Stomach (tissue), 9 donors: ENCODE results near the gene GTF2B. TPM values are rescaled to one million over a fixed set of nuclear protein-coding genes. Genes with fewer than 3 reads are reported as not detected.
"Not testable (repeated sequence)": the region's sequence is repeated elsewhere in the genome, so short reads cannot be mapped to it uniquely, and the experiment has no call there.

Source experiments
- DNase-seq, 2 donors: peaks; one replicate each; pipeline versions ENCODE4 v3.0.0 to v3.0.0-alpha.2; 2013 to 2019
- H3K27ac ChIP-seq, 5 donors: fragments of 200-600 bp in 4 of 5; sonication (generic) in 4 of 5; one replicate each; pipeline ENCODE4 v1.5.1; 2013 to 2019; ENCODE audit warnings: mild to moderate bottlenecking in 1 of 5, moderate library complexity in 1 of 5
- H3K27me3 ChIP-seq, 3 donors: fragments of 200-600 bp; sonication (generic); one replicate each; pipeline ENCODE4 v1.5.1; 2017 to 2019; ENCODE audit warnings: mixed run types in 1 of 3
- H3K36me3 ChIP-seq, 4 donors: fragments of 200-600 bp; sonication (generic); 1 replicate in 3 of 4; 2 replicates in 1 of 4; pipeline ENCODE4 v1.5.1; 2016 to 2019
- H3K4me1 ChIP-seq, 4 donors: fragments of 200-600 bp; sonication (generic); one replicate each; pipeline ENCODE4 v1.5.1; 2016 to 2019
- H3K4me3 ChIP-seq, 4 donors: fragments of 200-600 bp; sonication (generic) in 3 of 4; one replicate each; pipeline ENCODE4 v1.5.1; 2016 to 2019; ENCODE audit warnings: mild to moderate bottlenecking in 1 of 4
- H3K9me3 ChIP-seq, 4 donors: fragments of 200-600 bp; sonication (generic); one replicate each; pipeline ENCODE4 v1.5.1; 2016 to 2019
- EP300 ChIP-seq: sonication (generic); formaldehyde crosslinking; IDR thresholded peaks from one replicate; pipeline ENCODE4 v1.6.1; 2017; ENCODE audit warnings: antibody characterized with exemption
- POLR2A ChIP-seq, 4 donors: fragments of 450-650 bp; IDR thresholded peaks; one replicate each; pipeline ENCODE4 v1.6.1; 2016; ENCODE audit warnings: antibody characterized with exemption in 4 of 4, control low read depth in 2 of 4, mild to moderate bottlenecking in 1 of 4, moderate library complexity in 1 of 4
- POLR2AphosphoS5 ChIP-seq, 3 donors: sonication (generic); formaldehyde crosslinking; IDR thresholded peaks; one replicate each; pipeline ENCODE4 v1.6.1; 2016; ENCODE audit warnings: antibody characterized with exemption in 3 of 3
- WGBS, 5 donors: extraction: QIAGEN DNeasy Blood & Tissue Kit in 3 of 5; methylation state at CpG; one replicate each; pipeline versions ENCODE4 v1.1.5 to v1.1.7; 2013 to 2018; 5-methylcytosine and 5-hydroxymethylcytosine counted together
- intact Hi-C: fragments of 100-400 bp; cut with DNase I; formaldehyde crosslinking; loops from one replicate; pipeline ENCODE4 v1.15.1; 2023; ENCODE audit warnings: low total_unique reads
- polyA plus RNA-seq, 3 donors: library from polyadenylated mRNA; stranded (reverse); fragments of 200-250 nt; gene quantifications; one replicate each; pipeline ENCODE4 v1.2.3, GENCODE V29; 2013
- total RNA-seq, 5 donors: library from RNA; depleted of rRNA; stranded (reverse); fragments of >200 nt; gene quantifications; one replicate each; pipeline versions ENCODE4 v1.1.0 to v1.2.3, GENCODE V29; 2014 to 2016
- TF ChIP-seq, protein P1 (sequence below), 7 experiments: fragments of 450-650 bp in 4 of 7; fragments of 200-600 bp in 3 of 7; sonication (generic) in 3 of 7; IDR thresholded peaks; one replicate each; pipeline ENCODE4 v1.5.1; 2016 to 2019; ENCODE audit warnings: antibody characterized with exemption in 7 of 7, control low read depth in 2 of 7, mild to moderate bottlenecking in 1 of 7
- donor health status: healthy with polysubstance abuse.
- donor health status: Bipolar disorder and iron deficiency.
- donor health status: healthy.

The GTF2B gene
- total and polyA plus RNA-seq, 8 donors: 21.8 to 67.7 (median 33.4) TPM

DNA sequence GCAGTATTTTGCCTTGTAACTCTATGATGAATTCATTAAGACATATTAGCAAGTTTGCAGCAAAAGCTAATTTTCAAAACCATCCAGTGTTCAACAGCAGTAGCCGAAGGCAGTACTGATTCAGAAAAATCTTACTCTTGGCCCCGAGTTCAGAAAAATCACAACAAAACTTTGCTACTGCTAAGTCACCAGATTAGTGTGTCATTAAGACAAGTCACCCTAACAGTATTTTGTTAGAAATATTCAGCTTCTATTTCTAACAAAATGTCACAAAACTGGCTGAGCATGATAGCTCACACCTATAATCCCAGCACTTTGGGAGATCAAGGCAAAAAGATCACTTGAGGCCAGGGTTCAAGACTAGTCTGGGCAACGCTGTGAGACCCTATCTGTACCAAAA is 8.2 kb downstream of the GTF2B start:
- Histone ChIP-seq H3K36me3 (peaks cover 8 to 87% (median 82%) of the 10 kb centered on the region in 4 donors), H3K4me1 (peaks cover 9 to 55% (median 33%) of the 10 kb centered on the region in 4 donors), H3K27ac (peak overlapping the region in 1 of 5 donors; percentile 8), H3K9me3 (no peaks in the 10 kb centered on the region), H3K27me3 (no peaks in the 10 kb centered on the region), H3K4me3 (no peak overlapping the region)
- TF ChIP-seq POLR2A (IDR thresholded peaks at IDR 0.05): no peak
- TF ChIP-seq, protein P1, sequence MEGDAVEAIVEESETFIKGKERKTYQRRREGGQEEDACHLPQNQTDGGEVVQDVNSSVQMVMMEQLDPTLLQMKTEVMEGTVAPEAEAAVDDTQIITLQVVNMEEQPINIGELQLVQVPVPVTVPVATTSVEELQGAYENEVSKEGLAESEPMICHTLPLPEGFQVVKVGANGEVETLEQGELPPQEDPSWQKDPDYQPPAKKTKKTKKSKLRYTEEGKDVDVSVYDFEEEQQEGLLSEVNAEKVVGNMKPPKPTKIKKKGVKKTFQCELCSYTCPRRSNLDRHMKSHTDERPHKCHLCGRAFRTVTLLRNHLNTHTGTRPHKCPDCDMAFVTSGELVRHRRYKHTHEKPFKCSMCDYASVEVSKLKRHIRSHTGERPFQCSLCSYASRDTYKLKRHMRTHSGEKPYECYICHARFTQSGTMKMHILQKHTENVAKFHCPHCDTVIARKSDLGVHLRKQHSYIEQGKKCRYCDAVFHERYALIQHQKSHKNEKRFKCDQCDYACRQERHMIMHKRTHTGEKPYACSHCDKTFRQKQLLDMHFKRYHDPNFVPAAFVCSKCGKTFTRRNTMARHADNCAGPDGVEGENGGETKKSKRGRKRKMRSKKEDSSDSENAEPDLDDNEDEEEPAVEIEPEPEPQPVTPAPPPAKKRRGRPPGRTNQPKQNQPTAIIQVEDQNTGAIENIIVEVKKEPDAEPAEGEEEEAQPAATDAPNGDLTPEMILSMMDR (IDR thresholded peaks at IDR 0.05): no peak
- no peak for TF ChIP-seq POLR2AphosphoS5 (IDR thresholded peaks at IDR 0.05)
- TF ChIP-seq EP300: no peak
- DNase-seq: no peak
- WGBS, 5 donors: 56 to 71% (median 70%) methylated on average over 3 of the region's 3 CpGs
- intact Hi-C loops: no loop called here

DNA sequence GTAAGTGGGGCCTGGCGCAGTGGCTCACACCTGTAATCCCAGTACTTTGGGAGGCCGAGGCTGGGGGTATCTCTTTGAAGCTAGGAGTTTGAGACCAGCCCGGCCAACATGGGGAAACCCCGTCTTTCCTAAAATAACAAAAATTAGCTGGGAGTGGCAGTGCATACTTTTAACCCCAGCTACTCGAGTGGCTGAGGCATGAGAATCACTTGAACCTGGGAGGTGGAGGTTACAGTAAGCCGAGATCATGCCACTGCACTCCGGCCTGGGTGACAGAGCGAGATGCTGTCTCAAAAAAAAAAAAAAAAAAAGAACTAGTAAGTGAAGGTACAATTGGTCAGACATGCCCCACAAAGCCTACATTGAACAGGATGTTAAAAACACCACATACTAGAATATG is 10.7 kb downstream of the GTF2B start:
- H3K4me3 ChIP-seq, H3K9me3 ChIP-seq, H3K27ac ChIP-seq, H3K27me3 ChIP-seq, DNase-seq, intact Hi-C loops: not testable (repeated sequence)
- H3K4me1 ChIP-seq: peaks cover 20 to 71% (median 41%) of the 10 kb centered on the region in 4 donors
- WGBS, 5 donors: 74 to 86% (median 80%) methylated on average over 8 of the region's 8 CpGs
- H3K36me3 ChIP-seq: peaks cover 8 to 69% (median 65%) of the 10 kb centered on the region in 4 donors

GRCh38 chr1:88878731-88879130 is 12.6 kb downstream of the GTF2B start:
- Histone ChIP-seq H3K4me1 (peaks cover 20 to 79% (median 49%) of the 10 kb centered on the region in 4 donors), H3K27ac (no peak overlapping the region), H3K9me3 (no peaks in the 10 kb centered on the region), H3K27me3 (no peaks in the 10 kb centered on the region), H3K4me3 (no peak overlapping the region), H3K36me3 (peaks cover 0 to 49% (median 45%) of the 10 kb centered on the region in 4 donors)
- 42 to 71% (median 59%) methylated on average over 4 of the region's 4 CpGs for WGBS, 5 donors
- intact Hi-C loops: no loop called here
- TF ChIP-seq POLR2AphosphoS5 (IDR thresholded peaks at IDR 0.05) (no peak), EP300 (no peak), POLR2A (IDR thresholded peaks at IDR 0.05) (no peak)
- TF ChIP-seq, protein P1 (IDR thresholded peaks at IDR 0.05): no peak
- DNase-seq: no peak

DNA sequence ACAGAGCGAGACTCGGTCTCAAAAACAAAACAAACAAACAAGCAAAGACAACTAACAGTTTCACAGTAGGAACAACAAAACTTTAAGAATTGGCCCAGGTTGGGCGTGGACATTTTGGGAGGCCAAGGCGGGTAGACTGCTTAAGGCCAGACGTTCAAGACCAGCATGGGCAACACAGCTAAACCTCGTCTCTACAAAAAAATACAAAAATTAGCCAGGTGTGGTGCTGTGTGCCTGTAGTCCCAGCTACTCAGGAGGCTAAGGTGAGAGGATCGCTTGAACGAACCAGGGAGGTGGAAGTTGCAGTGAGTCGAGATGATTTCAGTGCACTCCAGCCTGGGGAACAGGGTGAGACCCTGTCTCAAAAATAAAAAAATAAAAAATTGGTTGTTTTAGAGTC is 13.5 kb downstream of the GTF2B start:
- Histone ChIP-seq H3K36me3 (peaks cover 0 to 41% (median 37%) of the 10 kb centered on the region in 4 donors), H3K4me1 (peaks cover 18 to 76% (median 44%) of the 10 kb centered on the region in 4 donors), H3K27me3 (no peaks in the 10 kb centered on the region), H3K9me3 (no peaks in the 10 kb centered on the region), H3K4me3 (no peak overlapping the region), H3K27ac (peak overlapping the region in 2 of 5 donors; percentile 9 to 25)
- no peak for TF ChIP-seq EP300
- no peak for TF ChIP-seq POLR2A (IDR thresholded peaks at IDR 0.05)
- TF ChIP-seq, protein P1 (IDR thresholded peaks at IDR 0.05): no peak
- TF ChIP-seq POLR2AphosphoS5 (IDR thresholded peaks at IDR 0.05): no peak
- intact Hi-C loops: no loop called here
- DNase-seq: no peak
- WGBS, 5 donors: 65 to 79% (median 72%) methylated on average over 9 of the region's 9 CpGs

GRCh38 chr1:88877382-88877825 is 14.0 kb downstream of the GTF2B start:
- H3K36me3 ChIP-seq: peaks cover 0 to 38% (median 33%) of the 10 kb centered on the region in 4 donors
- H3K9me3 ChIP-seq: no peaks in the 10 kb centered on the region
- peak in 1 of 2 donors; percentile 34 for DNase-seq
- WGBS, 5 donors: 21 to 30% (median 29%) methylated on average over 6 of the region's 6 CpGs
- peak overlapping the region in 2 of 5 donors; percentile 9 to 25 for H3K27ac ChIP-seq
- H3K4me3 ChIP-seq: no peak overlapping the region
- no peaks in the 10 kb centered on the region for H3K27me3 ChIP-seq
- intact Hi-C loops: no loop called here
- TF ChIP-seq, protein P1 (IDR thresholded peaks at IDR 0.05): peak in 4 of 7 experiments; percentile 21 to 65 (median 46)
- no peak for TF ChIP-seq POLR2AphosphoS5 (IDR thresholded peaks at IDR 0.05)
- H3K4me1 ChIP-seq: peaks cover 18 to 71% (median 41%) of the 10 kb centered on the region in 4 donors
